Lower leg skin (tissue), 3 donors: ENCODE measurements around the gene NAALADL2.

Experiments
- POLR2A ChIP-seq, 2 donors: fragments of 450-650 bp; IDR thresholded peaks; one replicate each; pipeline ENCODE4 v1.6.1; 2016 to 2017; ENCODE audit warnings: antibody characterized with exemption in 2 of 2, mild to moderate bottlenecking in 1 of 2, moderate library complexity in 1 of 2
- TF ChIP-seq, protein P1 (sequence below), 3 donors: fragments of 450-650 bp; IDR thresholded peaks; one replicate each; pipeline ENCODE4 v1.5.1; 2016; ENCODE audit warnings: antibody characterized with exemption in 3 of 3, mild to moderate bottlenecking in 3 of 3, moderate library complexity in 2 of 3

DNA sequence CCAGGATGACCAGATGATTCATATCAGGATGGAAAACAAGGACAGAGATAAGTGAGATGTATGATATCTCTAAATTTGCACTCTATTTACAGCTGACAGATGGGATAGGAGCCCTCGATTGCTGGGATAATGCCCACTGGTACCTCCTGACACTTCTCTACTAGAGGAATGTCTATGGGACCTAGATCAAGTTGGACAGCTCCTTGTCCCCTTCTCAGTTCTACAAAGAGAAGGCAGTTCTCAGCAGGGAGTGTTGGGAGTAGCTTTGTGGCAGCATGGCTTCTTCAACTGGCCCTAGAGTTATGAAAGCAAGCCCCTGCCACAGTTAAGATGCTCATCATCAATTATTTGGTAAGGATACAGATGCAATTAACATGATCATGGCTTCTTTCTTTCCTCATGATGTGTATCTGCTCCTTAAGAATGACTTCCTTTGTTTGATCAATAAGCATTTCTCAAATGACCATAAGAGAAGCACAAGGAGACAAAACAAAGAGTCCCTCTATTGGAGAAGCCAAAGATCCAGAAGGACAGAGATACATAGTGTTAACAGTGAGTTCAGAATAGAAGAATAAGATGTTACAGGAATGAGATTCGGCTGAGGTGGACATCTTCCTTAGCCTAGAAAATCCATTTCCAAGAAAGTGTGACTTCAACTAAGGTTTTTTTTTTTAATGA, 481.3 kb downstream of the NAALADL2 start:
- TF ChIP-seq, protein P1, sequence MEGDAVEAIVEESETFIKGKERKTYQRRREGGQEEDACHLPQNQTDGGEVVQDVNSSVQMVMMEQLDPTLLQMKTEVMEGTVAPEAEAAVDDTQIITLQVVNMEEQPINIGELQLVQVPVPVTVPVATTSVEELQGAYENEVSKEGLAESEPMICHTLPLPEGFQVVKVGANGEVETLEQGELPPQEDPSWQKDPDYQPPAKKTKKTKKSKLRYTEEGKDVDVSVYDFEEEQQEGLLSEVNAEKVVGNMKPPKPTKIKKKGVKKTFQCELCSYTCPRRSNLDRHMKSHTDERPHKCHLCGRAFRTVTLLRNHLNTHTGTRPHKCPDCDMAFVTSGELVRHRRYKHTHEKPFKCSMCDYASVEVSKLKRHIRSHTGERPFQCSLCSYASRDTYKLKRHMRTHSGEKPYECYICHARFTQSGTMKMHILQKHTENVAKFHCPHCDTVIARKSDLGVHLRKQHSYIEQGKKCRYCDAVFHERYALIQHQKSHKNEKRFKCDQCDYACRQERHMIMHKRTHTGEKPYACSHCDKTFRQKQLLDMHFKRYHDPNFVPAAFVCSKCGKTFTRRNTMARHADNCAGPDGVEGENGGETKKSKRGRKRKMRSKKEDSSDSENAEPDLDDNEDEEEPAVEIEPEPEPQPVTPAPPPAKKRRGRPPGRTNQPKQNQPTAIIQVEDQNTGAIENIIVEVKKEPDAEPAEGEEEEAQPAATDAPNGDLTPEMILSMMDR (IDR thresholded peaks at IDR 0.05): no peak
- no peak for TF ChIP-seq POLR2A (IDR thresholded peaks at IDR 0.05)
